GM12891 (cell line): ENCODE measurements around the gene GLIS1.

Experiments used
- PAX5 ChIP-seq: IDR thresholded peaks from 2 replicates; pipeline ENCODE4 v1.6.1; 2011; ENCODE audit warnings: low read length, moderate library complexity, mild to moderate bottlenecking; ENCODE audit not compliant: insufficient read depth, severe bottlenecking
- POLR2A ChIP-seq: IDR thresholded peaks from 2 replicates; pipeline ENCODE4 v1.6.1; 2011; ENCODE audit warnings: low read depth, low read length, control low read depth
- POLR2AphosphoS5 ChIP-seq: IDR thresholded peaks from 2 replicates; pipeline ENCODE4 v1.6.1; 2011; ENCODE audit warnings: low read depth, low read length, control low read depth
- SPI1 ChIP-seq: IDR thresholded peaks from 2 replicates; pipeline ENCODE4 v1.6.1; 2011; ENCODE audit warnings: low read depth, low read length, control low read depth
- TAF1 ChIP-seq: IDR thresholded peaks from 2 replicates; pipeline ENCODE4 v1.6.1; 2011; ENCODE audit warnings: low read depth, low read length, control low read depth

DNA sequence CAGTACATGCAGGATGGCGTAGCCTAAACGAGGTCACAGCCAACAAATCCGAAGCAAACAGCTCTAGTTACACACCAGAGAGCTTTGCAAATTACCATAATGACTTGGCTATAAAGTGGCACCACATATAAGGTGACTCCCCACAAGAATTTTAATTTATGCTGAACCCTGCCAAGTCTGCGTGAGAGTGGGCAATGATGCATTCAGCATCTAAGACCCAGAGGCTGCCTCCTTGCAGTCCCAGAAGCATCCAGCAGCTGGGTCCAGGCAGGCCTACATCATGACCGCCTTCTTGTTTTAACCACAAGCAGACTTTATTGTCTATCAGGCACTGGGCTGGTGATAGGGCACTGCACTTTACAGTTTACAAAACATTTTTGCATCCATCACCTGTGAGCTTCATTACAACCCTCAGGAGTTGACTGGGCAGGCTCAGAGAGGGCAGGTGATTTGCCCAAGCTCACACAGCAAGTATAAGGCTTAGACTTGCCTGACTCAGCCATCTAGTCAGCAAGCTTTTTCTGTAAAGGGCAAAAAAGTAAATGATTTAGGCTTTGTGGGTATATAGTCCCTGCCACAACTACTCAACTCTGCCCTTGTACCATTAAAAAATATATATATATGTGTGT lies 134.6 kb downstream of the GLIS1 start:
- TF ChIP-seq POLR2A: no peak
- no peak for TF ChIP-seq TAF1
- no peak for TF ChIP-seq SPI1
- TF ChIP-seq POLR2AphosphoS5: no peak
- TF ChIP-seq PAX5: no peak
